GM12892 (cell line): Measurements from ENCODE around the gene ZBTB7C.

ENCODE experiments used
- POLR2A ChIP-seq: IDR thresholded peaks from 2 replicates; pipeline ENCODE4 v1.6.1; 2011; ENCODE audit warnings: low read depth, low read length, control low read depth
- POLR2AphosphoS5 ChIP-seq: IDR thresholded peaks from 2 replicates; pipeline ENCODE4 v1.6.1; 2011; ENCODE audit warnings: low read depth, low read length, control low read depth
- TAF1 ChIP-seq: IDR thresholded peaks from 2 replicates; pipeline ENCODE4 v1.6.1; 2011; ENCODE audit warnings: low read depth, mild to moderate bottlenecking, control low read depth, low read length, borderline replicate concordance

- TF ChIP-seq POLR2A: no peak
- no peak for TF ChIP-seq POLR2AphosphoS5
- TF ChIP-seq TAF1: no peak
These were observed 171.0 kb downstream of the ZBTB7C start for GRCh38 chr18:48238206-48238605.
